GM12864 (cell line): ENCODE results near the gene GFRA3.
"Not testable (repeated sequence)": the region's sequence is repeated elsewhere in the genome, so short reads cannot be mapped to it uniquely, and the experiment has no call there.

Source experiments
- DNase-seq: peaks from one replicate; pipeline ENCODE4 v3.0.0-alpha.2; 2011; ENCODE audit warnings: low read depth
- H3K4me3 ChIP-seq: 2 replicates; pipeline ENCODE4 v1.5.1; 2011; ENCODE audit warnings: mild to moderate bottlenecking, low read depth, low read length, control low read depth
- TF ChIP-seq, protein P1 (sequence below): IDR thresholded peaks from 2 replicates; pipeline ENCODE4 v1.5.1; 2011; ENCODE audit warnings: low read depth, mild to moderate bottlenecking, moderate library complexity, low read length, control low read depth, inconsistent platforms; ENCODE audit errors: missing control alignments

Gene GFRA3

GRCh38 chr5:138252944-138253343 is 21.5 kb downstream of the GFRA3 start:
- TF ChIP-seq, protein P1, sequence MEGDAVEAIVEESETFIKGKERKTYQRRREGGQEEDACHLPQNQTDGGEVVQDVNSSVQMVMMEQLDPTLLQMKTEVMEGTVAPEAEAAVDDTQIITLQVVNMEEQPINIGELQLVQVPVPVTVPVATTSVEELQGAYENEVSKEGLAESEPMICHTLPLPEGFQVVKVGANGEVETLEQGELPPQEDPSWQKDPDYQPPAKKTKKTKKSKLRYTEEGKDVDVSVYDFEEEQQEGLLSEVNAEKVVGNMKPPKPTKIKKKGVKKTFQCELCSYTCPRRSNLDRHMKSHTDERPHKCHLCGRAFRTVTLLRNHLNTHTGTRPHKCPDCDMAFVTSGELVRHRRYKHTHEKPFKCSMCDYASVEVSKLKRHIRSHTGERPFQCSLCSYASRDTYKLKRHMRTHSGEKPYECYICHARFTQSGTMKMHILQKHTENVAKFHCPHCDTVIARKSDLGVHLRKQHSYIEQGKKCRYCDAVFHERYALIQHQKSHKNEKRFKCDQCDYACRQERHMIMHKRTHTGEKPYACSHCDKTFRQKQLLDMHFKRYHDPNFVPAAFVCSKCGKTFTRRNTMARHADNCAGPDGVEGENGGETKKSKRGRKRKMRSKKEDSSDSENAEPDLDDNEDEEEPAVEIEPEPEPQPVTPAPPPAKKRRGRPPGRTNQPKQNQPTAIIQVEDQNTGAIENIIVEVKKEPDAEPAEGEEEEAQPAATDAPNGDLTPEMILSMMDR, result no peak
- DNase-seq, result no peak
- no peak overlapping the region for H3K4me3 ChIP-seq

DNA sequence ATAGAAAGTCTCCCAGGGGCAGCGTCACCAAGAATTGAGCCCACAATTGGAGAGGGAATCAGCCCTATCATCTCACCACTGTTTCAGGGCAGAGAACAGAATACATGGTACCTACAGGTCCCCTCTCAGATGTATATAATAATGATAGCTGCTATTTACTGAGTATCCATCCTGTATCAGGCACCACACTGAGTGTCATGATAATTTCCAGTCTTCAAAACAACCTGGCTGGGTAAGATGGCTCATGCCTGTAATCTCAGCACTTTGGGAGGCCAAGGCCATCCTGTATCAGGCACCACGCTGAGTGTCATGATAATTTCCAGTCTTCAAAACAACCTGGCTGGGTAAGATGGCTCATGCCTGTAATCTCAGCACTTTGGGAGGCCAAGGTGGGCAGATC is 26.6 kb downstream of the GFRA3 start:
- H3K4me3 ChIP-seq, result not testable (repeated sequence)

DNA sequence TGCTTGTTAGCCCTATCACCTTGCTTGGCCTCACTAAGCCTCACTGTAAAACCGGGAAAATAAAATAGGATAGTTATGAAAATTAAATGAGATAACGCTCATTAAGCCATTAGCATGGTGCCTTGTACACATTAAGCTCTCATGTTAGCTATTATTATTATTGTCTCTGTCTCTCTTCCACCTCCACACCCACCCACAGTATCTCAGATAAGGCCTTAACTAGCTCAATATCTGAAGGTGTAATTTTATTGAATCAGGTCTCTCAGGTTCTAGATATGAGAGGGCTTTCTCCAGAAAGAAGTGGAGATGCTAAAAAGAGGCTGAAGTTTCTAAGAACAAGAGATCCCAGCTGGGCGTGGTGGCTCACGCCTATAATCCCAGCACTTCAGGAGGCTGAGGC is 27.6 kb downstream of the GFRA3 start:
- TF ChIP-seq, protein P1, result no peak
- no peak for DNase-seq
- H3K4me3 ChIP-seq, result no peak overlapping the region

More for the DNA sequence above, 26.6 kb downstream of the GFRA3 start:
- DNase-seq, result not testable (repeated sequence)

GRCh38 chr5:138246334-138246733 is 28.1 kb downstream of the GFRA3 start:
- DNase-seq, result no peak
- TF ChIP-seq, protein P1, result no peak
- H3K4me3 ChIP-seq, result no peak overlapping the region

- DNase-seq, result no peak
- no peak overlapping the region for H3K4me3 ChIP-seq
- TF ChIP-seq, protein P1, result no peak
Observed at GRCh38 chr5:138245717-138246116, 28.7 kb downstream of the GFRA3 start.

DNA sequence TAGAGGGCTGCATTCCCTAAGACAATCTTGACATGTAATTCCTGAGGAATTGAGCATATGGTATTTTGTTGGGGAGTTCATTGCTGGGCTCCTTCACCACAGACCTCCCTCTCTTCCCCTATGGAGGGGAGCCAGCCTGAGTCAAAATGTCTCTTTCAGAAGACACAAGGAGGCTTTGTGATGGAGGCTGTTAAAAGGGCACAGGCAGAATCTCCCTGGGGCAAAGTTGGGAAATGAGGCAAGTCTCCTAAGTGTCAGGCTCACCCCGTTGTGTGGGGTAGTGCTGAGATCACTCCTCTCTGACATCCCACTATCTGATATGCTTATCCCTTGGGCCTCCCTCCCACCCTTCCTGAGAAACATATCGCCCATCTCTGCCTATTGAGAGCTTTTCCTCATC is 30.6 kb downstream of the GFRA3 start:
- H3K4me3 ChIP-seq, result no peak overlapping the region
- TF ChIP-seq, protein P1, result no peak
- DNase-seq, result no peak

GRCh38 chr5:138241688-138242571 is 32.5 kb downstream of the GFRA3 start:
- no peak for DNase-seq
- TF ChIP-seq, protein P1, result no peak
- H3K4me3 ChIP-seq, result no peak overlapping the region; the same call in 1 of the 2 replicates
